DLD1 (cell line): ENCODE data around the gene WDCP.
"Not testable (repeated sequence)": the region's sequence is repeated elsewhere in the genome, so short reads cannot be mapped to it uniquely, and the experiment has no call there.

Experiments
- in situ Hi-C: cut with HindIII; loops from 2 replicates; pipeline ENCODE4 v1.10.0; 2017; ENCODE audit warnings: low sequenced_read_pairs

The WDCP gene, protein sequence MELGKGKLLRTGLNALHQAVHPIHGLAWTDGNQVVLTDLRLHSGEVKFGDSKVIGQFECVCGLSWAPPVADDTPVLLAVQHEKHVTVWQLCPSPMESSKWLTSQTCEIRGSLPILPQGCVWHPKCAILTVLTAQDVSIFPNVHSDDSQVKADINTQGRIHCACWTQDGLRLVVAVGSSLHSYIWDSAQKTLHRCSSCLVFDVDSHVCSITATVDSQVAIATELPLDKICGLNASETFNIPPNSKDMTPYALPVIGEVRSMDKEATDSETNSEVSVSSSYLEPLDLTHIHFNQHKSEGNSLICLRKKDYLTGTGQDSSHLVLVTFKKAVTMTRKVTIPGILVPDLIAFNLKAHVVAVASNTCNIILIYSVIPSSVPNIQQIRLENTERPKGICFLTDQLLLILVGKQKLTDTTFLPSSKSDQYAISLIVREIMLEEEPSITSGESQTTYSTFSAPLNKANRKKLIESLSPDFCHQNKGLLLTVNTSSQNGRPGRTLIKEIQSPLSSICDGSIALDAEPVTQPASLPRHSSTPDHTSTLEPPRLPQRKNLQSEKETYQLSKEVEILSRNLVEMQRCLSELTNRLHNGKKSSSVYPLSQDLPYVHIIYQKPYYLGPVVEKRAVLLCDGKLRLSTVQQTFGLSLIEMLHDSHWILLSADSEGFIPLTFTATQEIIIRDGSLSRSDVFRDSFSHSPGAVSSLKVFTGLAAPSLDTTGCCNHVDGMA

DNA sequence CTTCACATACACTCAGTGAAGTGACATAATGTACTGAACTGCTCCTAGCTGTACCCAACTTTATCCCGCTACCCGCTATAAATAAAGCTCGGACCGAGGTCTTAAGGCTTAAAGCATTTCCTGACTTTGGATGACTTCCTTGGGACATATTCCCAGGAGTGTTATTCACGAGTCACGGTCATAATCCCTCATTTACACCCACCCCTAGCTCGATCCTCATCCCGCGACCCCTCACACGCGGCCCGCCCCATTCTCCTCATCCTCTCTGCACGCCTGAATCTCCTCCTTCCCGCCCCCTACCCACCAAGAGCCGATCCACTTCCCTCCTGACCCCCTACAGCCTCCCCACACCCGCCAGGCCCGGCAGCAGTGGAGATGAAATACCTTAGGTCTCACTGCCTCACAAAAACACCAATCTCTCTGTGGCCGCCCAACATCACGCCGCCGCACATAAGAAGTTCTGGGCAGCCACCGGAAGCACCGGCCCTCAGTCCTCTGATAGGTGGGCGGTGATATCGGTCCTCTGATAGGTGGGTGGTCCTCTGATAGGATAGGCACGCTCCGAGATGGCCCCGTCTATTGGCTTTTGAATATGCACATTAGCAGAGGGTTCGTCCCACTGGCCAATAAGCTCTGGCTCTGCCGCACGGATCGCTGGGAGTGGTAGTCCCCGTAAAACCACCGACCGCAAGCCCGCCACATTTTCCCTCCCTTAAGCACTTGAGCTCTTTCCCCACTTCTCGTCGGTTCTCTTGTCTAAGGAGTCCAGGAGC lies at the start of gene WDCP:
Gene WDCP, minus strand, starts transcription at position 462 of the 773 bp plus-strand sequence. CDS start 7,897 bp downstream, outside the sequence.
- in situ Hi-C loops, result no loop called here

DNA sequence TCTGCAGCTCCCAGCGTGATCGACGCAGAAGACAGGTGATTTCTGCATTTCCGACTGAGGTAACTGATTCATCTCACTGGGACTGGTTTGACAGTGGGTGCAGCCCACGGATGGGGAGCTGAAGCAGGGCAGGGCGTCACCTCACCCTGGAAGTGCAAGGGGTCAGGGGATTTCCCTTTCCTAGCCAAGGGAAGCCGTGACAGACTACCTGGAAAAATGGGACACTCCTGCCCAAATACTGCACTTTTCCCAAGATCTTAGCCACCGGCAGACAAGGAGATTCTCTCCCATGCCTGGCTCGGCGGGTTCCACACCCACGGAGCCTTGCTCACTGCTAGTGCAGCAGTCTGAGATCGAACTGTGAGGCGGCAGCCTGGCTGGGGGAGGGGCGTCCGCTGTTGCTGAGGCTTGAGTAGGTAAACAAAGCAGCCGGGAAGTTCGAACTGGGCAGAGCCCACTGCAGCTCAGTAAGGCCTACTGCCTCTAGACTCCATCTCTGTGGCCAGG lies 48.0 kb upstream of the WDCP start:
- in situ Hi-C loops, result not testable (repeated sequence)

DNA sequence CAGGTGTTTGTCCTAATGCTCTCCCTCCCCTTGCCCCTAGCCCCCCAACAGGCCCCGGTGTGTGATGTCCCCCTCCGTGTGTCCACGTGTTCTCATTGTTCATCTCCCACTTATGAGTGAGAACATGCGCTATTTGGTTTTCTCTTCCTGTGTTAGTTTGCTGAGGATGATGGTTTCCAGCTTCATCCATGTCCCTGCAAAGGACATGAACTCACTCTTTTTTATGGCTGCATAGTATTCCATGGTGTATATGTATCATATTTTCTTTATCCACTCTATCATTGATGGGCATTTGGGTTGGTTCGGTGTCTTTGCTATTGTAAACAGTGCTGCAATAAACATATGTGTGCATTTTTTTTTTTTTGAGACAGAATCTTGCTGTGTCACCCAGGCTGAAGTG lies 46.1 kb upstream of the WDCP start:
- in situ Hi-C loops, result not testable (repeated sequence)

DNA sequence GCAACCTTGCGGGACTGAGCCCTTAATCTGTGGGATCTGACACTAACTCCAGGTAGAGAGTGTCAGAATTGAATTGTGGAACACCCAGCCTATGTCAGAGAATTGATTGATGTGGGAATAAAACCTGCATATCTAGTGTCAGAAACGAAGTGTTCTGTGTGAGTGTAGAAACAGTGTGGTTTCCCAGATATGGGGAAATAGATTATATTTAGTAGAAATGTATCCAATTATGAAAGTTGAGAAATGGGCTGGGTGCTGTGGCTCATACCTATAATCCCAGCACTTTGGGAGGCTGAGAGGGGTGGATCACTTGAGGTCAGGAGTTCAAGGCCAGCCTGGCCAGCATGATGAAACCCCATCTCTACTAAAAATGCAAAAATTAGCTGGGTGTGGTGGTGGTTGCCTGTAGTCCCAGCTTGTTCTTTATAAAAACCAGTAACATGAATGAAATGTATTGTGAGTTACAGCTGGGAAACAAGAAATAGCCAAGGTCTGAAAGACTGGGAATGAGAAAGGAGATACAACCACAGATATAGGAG lies 41.7 kb upstream of the WDCP start:
- in situ Hi-C loops, result no loop called here

DNA sequence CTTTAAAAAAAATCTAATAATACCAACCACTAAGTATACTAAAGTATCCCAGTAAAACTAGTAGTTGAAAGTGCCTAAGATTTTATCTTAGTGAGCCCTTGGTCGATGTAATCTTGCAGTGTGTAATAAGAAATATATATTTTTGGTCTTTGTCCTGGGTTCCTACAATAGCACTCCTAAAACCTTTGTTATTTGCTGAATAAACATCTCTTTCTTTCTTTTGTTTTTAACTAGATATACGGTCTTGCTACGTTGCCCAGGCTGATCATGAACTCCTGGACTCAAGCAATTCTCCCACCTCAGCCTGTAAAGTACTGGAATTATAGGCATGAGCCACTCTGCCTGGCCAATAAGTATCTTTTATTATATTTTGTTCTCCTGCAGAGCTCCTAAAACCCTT lies 39.8 kb upstream of the WDCP start:
- in situ Hi-C loops, result no loop called here

DNA sequence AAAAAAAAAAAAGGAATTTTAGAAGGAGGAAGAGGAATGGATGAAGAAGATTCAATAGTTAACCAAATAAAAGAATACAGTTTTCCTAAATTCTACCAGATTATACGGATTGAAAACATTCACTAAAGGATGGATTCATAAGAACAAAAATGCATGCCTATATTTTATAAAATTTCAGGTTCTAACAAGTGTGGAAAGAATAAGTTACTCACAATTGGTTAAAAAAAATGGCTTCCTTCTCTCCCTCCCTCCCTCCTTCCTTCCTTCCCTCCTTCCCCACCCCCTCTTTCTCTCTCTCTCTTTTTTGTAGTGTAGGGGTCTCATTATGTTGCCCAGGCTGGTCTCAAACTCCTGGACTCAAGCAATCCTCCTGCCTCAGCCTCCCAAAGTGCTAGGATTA lies 39.0 kb upstream of the WDCP start:
- in situ Hi-C loops, result no loop called here

DNA sequence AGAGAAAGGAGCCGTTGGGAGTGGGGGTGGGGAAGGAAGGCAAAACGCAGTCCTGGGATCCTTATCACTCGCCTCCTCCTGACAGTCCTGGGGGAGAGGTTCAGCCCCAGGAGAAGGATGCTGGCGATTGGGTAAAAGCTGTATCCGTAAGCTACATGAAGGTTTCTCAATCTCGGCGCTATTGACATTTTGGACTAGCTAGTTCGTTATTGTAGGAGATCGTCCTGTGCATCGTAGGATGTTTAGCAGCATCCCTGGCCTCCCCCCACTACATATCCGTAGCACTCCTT lies 38.0 kb upstream of the WDCP start:
- in situ Hi-C loops, result no loop called here

DNA sequence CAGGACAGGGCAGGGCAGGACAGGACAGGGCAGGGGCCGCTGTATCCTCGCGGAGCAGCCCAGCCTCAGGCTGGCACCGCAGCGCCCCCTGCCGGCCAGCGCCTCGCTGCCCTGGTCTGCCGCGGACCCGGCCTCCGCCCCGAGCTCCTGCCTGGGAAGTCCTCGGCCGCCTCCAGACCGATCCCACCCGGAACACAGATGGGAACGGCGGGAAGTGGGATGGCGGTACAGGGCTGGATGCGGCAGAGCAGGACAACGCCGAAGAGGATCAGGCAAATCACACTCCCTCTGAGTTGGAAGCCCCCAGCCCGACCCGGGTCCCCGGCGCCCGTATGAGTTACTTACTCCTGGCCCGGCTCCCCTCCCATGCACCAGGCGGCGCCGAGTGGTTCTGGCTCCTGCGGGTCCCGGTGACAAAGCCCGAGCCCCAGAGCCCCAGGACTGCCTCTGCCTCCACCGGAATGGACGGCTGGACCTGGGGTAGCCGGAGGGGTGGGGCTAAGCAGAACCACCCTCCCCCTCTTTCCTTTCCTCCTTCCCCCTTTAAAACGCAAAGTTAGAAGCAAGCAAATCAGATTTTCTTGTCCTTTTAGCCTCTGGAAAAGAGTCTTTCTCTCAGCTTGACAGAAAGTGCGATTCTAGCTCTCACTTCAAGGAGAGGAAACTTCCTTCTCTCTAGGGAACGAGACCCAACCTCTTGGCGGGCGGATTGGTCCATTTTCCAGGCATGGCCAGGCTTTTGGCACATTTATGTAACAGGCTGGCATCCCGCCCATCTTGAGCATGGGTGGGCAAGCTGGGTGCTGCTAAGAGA lies 37.4 kb upstream of the WDCP start, which contains the start of gene TP53I3:
Gene TP53I3, minus strand, starts transcription at position 449 of the 814 bp plus-strand sequence. CDS start 508 bp downstream, outside the sequence.
- in situ Hi-C loops, result no loop called here

DNA sequence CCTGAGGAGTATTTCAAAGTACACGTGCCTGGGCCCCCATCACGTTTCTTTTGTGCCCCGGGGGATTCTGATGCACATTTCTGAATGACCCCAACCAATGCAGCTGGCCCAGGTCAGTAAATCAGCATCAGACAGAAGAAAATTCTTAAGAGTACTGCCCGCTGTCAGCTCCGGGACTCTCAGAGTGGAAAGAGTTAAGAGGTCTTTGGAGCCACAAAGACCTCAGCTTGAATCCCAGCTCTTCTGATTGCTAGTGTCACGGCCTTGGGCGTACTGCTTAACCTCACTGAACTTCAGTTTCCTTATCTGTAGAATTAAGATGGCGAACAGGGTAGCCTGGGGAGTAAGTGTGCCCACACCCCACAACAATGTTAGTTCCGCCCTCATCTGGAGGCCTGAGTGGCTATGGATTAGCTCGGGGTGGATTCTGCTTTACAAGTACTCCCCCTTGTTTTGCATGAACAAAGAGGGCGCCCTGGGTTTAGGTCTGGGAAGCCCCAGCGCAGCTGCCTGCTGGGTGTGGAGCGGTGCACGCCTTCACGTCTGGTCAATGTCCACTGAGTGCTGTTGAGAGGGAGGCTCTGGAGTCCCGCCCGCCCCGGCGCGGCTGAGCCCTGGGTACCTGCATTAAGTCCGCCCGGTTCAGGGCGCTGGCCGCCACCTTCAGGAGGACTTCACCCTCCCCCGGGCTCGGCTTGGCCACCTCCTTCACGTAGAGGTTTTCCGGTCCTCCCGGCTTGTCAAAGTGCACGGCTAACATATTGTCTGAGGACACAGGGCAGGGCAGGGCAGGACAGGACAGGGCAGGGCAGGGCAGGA lies 36.6 kb upstream of the WDCP start:
- in situ Hi-C loops, result no loop called here

DNA sequence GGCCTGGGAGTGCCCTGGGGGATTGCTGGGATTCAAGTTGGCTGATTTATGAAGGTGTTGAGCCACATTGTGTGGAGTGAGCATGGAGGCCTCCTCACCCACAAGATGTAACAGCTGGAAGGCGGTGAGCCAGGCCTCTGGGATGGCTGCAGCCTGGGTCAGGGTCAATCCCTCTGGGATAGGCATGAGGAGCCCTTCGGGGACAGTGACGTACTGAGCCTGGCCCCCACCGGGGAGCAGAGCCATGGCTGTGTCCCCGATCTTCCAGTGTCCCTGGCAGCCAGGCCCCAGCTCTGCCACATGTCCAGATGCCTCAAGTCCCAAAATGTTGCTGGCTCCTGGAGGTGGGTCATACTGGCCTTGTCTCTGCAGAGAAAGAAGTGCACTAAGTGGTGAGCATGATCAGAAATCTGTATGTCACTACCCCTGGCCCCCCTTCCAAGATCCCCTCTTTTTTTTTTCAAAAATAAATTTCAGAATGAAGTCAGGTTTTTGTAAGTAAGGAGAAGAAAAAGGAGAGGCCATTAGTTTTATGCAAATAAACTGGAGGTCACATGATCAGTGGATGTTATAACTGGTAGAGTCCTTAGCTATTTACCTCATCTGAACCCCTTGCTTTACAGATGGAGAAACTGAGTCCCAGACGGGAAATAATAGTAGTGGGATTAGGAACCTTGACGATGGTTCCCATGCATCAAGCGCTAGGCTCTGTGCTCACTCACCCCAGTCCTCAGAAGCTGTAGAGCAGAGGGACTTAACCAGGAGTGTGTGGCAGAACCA lies 35.8 kb upstream of the WDCP start:
- in situ Hi-C loops, result no loop called here

DNA sequence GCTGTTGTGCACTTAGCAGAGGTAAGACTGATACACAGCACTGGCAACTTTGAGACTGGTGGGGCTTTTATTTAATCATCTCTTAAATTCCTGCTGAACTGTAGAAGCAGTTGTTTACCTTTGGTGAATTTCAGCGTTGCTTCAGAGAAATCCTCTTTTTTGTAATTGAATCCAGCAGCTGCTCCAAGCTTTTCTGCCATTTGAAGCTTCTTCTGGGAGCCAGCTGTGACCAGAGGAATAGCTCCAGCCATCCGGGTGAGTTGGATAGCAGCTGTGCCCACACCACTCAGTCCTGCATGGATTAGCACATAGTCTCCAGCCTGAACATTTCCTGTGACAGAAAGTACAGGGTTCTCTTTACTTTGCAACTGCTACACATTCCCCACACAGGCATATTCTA lies 33.5 kb upstream of the WDCP start:
- in situ Hi-C loops, result no loop called here

DNA sequence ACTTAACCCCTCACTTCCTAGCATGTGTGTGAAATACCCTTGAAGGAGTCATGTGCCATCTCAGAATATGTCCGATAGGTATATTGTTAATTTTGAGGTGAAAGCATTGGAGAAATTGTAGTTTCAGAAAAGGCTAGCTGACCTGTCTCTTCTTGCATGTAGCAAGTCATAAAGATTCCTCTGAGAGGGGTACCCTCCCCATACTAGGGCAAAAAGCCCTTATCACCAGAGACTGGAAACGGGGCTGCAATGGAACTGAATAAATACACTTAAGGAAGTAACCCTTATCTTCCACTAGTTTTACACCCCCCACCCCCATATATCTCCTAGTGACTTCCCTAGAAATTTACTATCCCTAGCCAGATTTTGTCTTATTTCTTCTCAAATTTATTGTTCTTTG lies 30.7 kb upstream of the WDCP start:
- in situ Hi-C loops, result no loop called here

DNA sequence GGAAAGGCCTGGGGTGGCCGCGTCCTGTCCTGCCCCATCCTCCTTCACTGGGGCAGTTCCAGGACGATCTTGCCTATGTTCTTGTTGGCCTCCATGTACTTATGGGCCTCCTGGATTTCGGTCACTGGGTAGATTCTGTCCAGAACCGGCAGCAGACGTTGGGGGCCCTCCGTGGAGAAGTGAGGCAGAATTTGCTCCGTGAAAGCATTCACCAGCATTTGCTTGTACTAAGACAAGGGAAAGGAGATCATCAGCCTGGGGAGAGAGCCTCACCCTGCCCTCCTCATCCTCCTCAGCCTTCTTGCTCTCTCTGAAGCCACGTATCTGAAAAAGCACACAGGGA lies 30.3 kb upstream of the WDCP start:
- in situ Hi-C loops, result no loop called here

DNA sequence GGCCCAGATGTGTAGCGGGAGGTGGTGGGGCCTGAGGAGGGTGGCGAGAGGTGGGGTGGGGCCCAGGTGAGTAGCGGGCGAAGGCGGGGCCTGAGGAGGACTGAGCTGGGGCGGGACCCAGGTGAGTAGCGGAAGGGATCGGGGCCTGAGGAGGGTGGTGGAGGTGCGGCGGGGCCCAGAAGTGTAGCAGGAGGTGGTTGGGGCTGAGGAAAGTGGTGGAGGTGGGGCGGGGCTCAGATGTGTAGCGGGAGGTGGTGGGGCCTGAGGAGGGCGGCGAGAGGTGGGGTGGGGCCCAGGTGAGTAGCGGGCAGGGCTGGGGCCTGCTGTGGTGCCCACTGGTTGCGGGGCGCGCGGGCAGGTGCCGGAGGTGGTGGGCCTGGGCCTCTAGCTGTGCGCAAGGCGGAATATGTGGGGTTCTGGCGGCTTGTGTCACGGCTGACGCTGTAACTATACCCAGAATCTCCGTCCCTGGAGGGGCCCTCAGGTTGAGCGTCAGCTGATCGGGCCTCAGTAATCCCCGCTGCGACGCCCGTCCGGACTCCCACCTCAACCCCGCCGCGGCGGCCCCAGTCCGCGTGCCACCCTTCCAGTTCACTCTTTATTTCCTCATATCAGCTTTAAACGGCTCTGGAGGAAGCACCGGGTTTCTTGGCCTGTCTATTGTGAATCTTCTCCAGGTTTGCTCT lies 29.8 kb upstream of the WDCP start:
- in situ Hi-C loops, result no loop called here

DNA sequence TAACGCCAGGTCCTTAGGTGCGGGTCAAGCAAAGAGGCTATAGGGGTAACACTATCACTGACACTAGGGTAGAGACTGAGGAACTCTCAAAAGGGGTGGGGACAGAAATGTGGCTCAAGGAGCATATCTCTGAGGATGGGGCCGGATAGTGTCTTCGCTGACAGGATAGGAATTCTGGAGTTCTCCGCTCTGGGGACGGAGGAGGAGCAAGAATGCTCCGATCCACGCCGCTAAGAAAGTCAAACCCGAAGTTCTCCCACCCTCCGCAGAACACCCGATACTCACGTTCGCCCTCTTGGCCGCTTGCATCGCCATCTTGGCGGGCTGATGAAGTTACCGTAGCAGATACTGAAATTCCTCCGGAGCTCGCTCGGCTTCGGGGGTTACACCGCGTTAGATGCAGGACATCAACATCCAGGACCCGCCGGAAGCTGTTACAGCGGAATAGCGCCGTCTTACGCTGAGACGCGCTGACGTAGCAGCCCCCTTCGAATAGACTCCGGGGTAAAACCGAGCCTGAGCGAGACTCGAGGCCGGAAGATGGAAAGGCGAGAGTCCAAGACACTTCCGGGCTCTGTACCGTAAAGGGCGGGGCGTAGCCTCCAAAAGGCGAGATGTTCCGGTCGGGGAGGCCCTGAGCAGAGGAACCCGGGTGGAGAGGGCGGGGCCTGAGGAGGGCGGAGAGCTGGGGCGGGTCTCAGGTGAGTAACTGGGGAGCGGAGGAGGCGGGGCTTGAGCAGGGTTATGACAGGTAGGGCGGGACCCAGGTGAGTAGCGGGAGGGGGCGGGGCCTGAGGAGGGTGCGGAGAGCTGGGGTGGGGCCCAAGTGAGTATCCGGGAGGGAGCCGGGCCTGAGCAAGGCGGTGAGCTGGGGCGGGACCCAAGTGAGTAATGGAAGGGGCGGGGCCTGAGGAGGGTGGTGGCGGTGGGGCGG lies 29.0 kb upstream of the WDCP start, which contains the start of gene SF3B6:
Gene SF3B6, minus strand, starts transcription at position 412 of the 934 bp plus-strand sequence. Its CDS starts 97 bp downstream, at position 315.
- in situ Hi-C loops, result no loop called here

DNA sequence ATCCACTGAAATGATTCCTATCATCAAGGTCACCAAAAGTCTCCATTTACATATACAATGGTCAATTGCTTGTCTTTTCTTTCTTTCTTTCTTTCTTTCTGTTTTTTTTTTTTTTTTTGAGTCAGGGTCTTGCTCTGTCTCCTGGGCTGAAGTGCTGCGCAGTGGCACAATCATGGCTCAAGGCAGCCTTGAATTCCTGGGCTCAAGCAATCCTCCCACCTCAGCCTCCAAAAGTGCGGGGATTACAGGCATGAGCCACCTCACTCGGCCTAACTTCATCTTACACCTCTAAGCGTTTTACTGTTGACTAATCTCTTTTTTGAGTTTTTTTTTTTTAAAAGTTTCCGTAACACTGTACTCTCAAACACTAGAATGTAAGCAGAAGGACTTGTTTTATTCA lies 28.1 kb upstream of the WDCP start:
- in situ Hi-C loops, result no loop called here

DNA sequence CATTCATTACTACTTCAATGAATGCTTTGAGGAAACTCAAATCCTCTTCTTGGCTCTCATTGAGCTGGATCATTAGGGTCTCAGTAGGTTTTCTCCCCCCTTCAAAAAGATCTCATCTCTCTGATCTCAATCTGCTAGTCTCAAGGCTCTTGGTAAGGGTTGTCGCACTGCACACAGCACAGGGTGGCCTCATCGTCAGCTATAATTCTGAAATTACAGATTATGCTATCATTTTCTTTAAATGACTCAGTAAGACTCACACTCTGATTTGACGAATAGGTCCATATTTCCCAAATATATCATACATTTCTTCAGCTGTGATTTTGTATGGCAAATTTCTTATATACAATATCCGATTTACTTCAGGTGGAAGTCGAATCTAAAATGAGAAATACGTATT lies 26.6 kb upstream of the WDCP start:
- in situ Hi-C loops, result loop anchor here (25.0 kb wide), 1 partner anchor 262 kb away; no protein-coding TSS in a partner anchor
